Measurements from ENCODE around the gene PDE4D. TPM values are rescaled to one million over a fixed set of nuclear protein-coding genes. Genes with fewer than 3 reads are reported as not detected.

Gene PDE4D
- total RNA-seq, 4 donors from 2014 or later, result 14.7 to 36.3 (median 24.7) TPM

- TF ChIP-seq POLR2A (IDR thresholded peaks at IDR 0.05), result peak in 1 of 2 donors; percentile 69
- no peak for TF ChIP-seq CTCF (IDR thresholded peaks at IDR 0.05)
- Histone ChIP-seq H3K27ac (peak overlapping the region; percentile 22 to 90 (median 79)), H3K36me3 (no peaks in the 10 kb centered on the region), H3K4me3 (replicated peaks in 1 of 3) (peak overlapping the region; percentile 12 to 79 (median 79)), H3K4me1 (peaks cover 18 to 32% of the 10 kb centered on the region in 2 donors), H3K9me3 (no peaks in the 10 kb centered on the region), H3K27me3 (no peaks in the 10 kb centered on the region)
- DNase-seq, result peak; percentile 69 to 79
- intact Hi-C loops (cut with DNase I), result loop anchor here (5.0 kb wide), 1 partner anchor 83 kb away; no protein-coding TSS in a partner anchor
- WGBS, 2 donors, result 1 to 3% methylated on average over 12 to 32 of the region's 87 CpGs
Observed at GRCh38 chr5:59039296-59040023, 854.1 kb downstream of the PDE4D start.

- Histone ChIP-seq H3K36me3 (no peaks in the 10 kb centered on the region), H3K9me3 (no peaks in the 10 kb centered on the region), H3K27ac (peak overlapping the region; percentile 22 to 90 (median 79)), H3K4me1 (peaks cover 18 to 35% of the 10 kb centered on the region in 2 donors), H3K27me3 (no peaks in the 10 kb centered on the region), H3K4me3 (replicated peaks in 1 of 3) (peak overlapping the region; percentile 12 to 79 (median 79))
- no peak for TF ChIP-seq POLR2A (IDR thresholded peaks at IDR 0.05)
- no peak for TF ChIP-seq CTCF (IDR thresholded peaks at IDR 0.05)
- intact Hi-C loops (cut with DNase I), result no loop called here
- WGBS, 2 donors, result 3 to 7% methylated on average over 10 to 26 of the region's 35 CpGs
- DNase-seq, result peak in 1 of 2 donors; percentile 25
Observed at GRCh38 chr5:59038798-59039295, 854.7 kb downstream of the PDE4D start.

GRCh38 chr5:59037941-59038797, 855.4 kb downstream of the PDE4D start:
- H3K27ac ChIP-seq, result peak overlapping the region in 2 of 3 donors; percentile 79 to 90
- 53 to 62% methylated on average over 10 of the region's 10 CpGs for WGBS, 2 donors
- TF ChIP-seq POLR2A (IDR thresholded peaks at IDR 0.05), result no peak
- no peak for TF ChIP-seq CTCF (IDR thresholded peaks at IDR 0.05)
- no peak for DNase-seq
- H3K4me1 ChIP-seq, result peaks cover 18 to 35% of the 10 kb centered on the region in 2 donors
- H3K4me3 ChIP-seq (replicated peaks in 1 of 3), result peak overlapping the region in 1 of 3 donors; percentile 79
- H3K27me3 ChIP-seq, result no peaks in the 10 kb centered on the region
- intact Hi-C loops (cut with DNase I), result no loop called here
- H3K36me3 ChIP-seq, result no peaks in the 10 kb centered on the region
- no peaks in the 10 kb centered on the region for H3K9me3 ChIP-seq

GRCh38 chr5:59037453-59037852, 856.1 kb downstream of the PDE4D start:
- H3K4me3 ChIP-seq (replicated peaks in 1 of 3), result peak overlapping the region in 1 of 3 donors; percentile 79
- H3K36me3 ChIP-seq, result no peaks in the 10 kb centered on the region
- no peaks in the 10 kb centered on the region for H3K27me3 ChIP-seq
- H3K9me3 ChIP-seq, result no peaks in the 10 kb centered on the region
- H3K4me1 ChIP-seq, result peaks cover 16 to 30% of the 10 kb centered on the region in 2 donors
- TF ChIP-seq CTCF (IDR thresholded peaks at IDR 0.05) (no peak), POLR2A (IDR thresholded peaks at IDR 0.05) (no peak)
- intact Hi-C loops (cut with DNase I), result no loop called here
- DNase-seq, result no peak
- H3K27ac ChIP-seq, result peak overlapping the region in 2 of 3 donors; percentile 79 to 90
- WGBS, 2 donors, result 65 to 68% methylated on average over 2 of the region's 2 CpGs
